Activated naive CD4-positive, alpha-beta T cell treated with anti-CD3 and anti-CD28 coated beads, Interleukin-2, amount 10 ng/mL, durations not matched to agents 7 days and 5 days (primary cell): Measurements from ENCODE around the gene WDR88.
"Not testable (repeated sequence)": the region's sequence is repeated elsewhere in the genome, so short reads cannot be mapped to it uniquely, and the experiment has no call there.

ENCODE experiments used
- CTCF ChIA-PET: fragments of 350-600 bp; sonication (Branson Sonifier 250); formaldehyde crosslinking; loops from one replicate; lab custom pipeline; 2021; ENCODE audit warnings: antibody characterized with exemption; lab: Charles Lee
- DNase-seq: peaks from one replicate; pipeline ENCODE4 v3.0.0-alpha.2; 2020
- H3K27ac Mint-ChIP-seq: one replicate; pipeline ENCODE4 v1.8.0; 2021; ENCODE audit warnings: mild to moderate bottlenecking, moderate library complexity, mixed read lengths
- H3K27me3 Mint-ChIP-seq: one replicate; pipeline ENCODE4 v1.8.0; 2021; ENCODE audit warnings: mild to moderate bottlenecking, mixed read lengths
- H3K36me3 Mint-ChIP-seq: one replicate; pipeline ENCODE4 v1.8.0; 2021; ENCODE audit warnings: mixed read lengths
- H3K4me1 Mint-ChIP-seq: one replicate; pipeline ENCODE4 v1.8.0; 2021; ENCODE audit warnings: mixed read lengths
- H3K4me3 Mint-ChIP-seq: one replicate; pipeline ENCODE4 v1.8.0; 2021; ENCODE audit warnings: mild to moderate bottlenecking, moderate library complexity, mixed read lengths
- H3K9me3 Mint-ChIP-seq: one replicate; pipeline ENCODE4 v1.8.0; 2021; ENCODE audit warnings: mixed read lengths

The WDR88 gene

DNA sequence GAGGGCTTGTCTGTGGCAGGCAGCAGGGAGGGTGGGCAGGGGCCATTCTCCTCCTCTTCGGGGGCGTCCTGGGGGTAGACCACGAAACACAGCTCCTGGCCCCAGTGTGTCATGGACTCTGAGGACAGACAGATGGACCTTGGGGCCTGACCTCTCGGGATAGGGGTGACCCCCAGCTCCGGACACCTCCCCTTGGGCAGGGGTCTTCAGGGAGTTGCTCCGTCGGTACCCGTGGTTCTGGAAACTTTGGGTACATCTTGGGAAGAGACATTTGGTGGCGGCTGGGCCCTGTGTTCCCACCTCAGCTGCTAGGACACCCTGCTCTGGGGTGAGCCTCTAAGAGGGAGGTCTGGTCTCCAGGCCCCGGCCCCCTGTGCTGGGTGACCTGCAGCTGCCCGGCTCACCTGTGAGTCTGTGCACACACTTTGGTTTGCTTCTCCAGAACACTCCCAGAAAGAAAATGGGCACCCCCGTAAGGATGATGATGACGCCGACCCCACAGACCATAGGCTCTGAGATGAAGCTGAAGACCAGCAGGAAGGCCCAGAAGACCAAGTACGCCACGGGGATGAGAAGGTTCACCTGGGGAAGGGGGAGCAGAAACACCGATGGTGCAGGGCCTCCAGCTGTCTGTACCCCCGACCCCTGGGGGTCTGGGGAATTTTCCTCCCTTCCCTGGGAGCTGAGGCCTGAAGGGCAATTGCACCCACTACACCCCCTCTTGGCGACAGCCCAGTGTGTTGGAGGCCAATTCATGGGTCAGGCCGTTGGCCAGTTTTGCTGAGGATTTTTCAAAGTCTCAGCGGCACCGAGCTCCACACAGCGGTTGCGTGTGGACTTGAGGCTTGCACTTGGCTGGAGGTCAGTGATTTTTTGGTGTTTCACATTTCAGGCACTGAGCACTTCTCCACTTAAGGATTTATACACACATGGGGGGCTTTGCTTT, 77.3 kb downstream of the WDR88 start:
- CTCF ChIA-PET = no interaction called here
- H3K4me3 Mint-ChIP-seq = no peak overlapping the region
- H3K27ac Mint-ChIP-seq = no peak overlapping the region
- H3K4me1 Mint-ChIP-seq = no peaks in the 10 kb centered on the region
- no peak for DNase-seq
- no peaks in the 10 kb centered on the region for H3K9me3 Mint-ChIP-seq
- H3K27me3 Mint-ChIP-seq = no peaks in the 10 kb centered on the region
- H3K36me3 Mint-ChIP-seq = no peaks in the 10 kb centered on the region

DNA sequence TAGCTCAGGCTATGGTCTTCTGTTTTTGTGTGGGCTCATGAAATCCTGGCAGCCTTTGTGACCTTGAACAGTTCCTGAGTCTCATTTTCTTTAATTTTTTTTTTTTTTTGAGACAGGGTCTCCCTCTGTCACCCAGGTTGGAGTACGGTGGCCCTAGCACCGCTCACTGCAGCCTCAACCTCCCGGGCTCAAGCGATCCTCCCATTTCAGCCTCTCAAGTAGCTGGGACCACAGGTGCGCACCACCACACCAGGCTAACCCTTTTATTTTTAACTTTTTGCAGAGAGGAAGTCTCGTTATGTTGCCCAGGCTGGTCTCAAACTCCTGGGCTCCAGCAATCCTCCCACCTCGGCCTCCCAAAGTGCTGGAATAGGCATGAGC, 77.9 kb downstream of the WDR88 start:
- H3K27ac Mint-ChIP-seq, H3K4me1 Mint-ChIP-seq, CTCF ChIA-PET, H3K4me3 Mint-ChIP-seq, DNase-seq, H3K9me3 Mint-ChIP-seq, H3K36me3 Mint-ChIP-seq, H3K27me3 Mint-ChIP-seq: not testable (repeated sequence)

DNA sequence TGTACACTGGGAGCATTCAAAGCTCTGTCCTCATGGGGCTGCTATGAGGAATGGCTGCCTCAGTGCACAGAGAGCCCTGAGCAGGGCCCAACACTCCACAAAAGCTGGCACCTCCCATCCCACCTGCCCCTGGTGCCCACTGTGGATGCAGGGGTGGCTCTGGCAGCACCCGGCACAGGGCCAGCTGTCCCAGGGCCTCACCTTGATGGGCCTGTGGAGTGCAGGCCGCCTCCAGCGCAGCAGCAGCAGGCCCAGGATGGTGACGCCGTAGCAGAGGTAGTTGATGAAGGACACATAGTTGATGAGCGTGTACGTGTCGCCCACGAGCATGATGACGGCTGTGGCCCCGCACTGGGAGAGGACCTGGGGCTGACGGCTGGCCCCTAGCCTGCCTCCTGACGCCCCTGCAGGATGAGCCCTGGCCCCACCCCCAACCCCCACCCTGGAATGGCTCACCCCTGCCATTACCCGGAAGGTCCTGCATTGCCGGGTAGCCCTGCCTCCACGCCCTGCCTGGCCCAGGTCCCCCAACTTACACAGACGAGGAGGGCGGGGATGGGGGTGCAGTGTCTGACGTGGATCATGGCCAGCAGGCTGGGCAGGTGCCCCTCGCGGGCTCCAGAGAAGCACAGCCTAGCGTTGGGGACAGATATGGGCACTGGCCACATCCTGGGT, 78.5 kb downstream of the WDR88 start:
- Mint-ChIP-seq H3K27ac (no peak overlapping the region), H3K9me3 (no peaks in the 10 kb centered on the region), H3K4me3 (no peak overlapping the region), H3K36me3 (no peaks in the 10 kb centered on the region), H3K4me1 (no peaks in the 10 kb centered on the region), H3K27me3 (peaks cover 3% of the 10 kb centered on the region)
- CTCF ChIA-PET = no interaction called here
- no peak for DNase-seq

DNA sequence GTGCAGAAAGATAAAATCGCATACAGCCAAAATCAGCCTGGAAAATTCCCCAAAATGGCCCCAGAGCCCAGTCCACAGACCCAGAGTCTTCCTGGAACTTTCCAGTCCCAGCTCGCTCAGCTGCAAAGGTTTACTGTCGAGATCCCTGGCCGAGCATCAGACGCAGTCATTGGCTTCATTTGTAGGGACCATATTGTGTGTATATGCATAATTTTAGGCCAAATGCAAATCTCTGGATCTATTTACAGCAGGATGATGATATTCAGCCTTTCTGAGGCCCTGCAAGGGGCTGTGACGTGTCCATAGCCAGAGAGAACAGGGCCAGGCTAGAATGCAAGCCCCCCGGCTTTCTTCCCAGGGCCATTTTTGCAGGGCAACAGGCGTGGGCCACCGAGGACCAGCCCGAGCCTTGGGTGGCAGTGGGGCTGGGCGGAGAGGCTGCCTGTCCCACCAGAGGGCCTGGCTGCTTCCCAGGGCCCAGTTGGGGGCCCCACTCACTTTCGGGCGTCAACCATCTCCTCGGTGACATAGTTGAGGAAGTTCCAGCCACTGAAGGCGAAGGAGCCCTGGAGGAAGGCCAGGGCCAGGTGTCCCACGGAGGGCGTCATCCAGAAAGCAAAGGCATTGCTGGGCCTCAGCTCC, 80.0 kb downstream of the WDR88 start:
- DNase-seq = no peak
- no peaks in the 10 kb centered on the region for H3K9me3 Mint-ChIP-seq
- no peaks in the 10 kb centered on the region for H3K36me3 Mint-ChIP-seq
- H3K4me1 Mint-ChIP-seq = no peaks in the 10 kb centered on the region
- no peak overlapping the region for H3K4me3 Mint-ChIP-seq
- peaks cover 3% of the 10 kb centered on the region for H3K27me3 Mint-ChIP-seq
- CTCF ChIA-PET = no interaction called here
- no peak overlapping the region for H3K27ac Mint-ChIP-seq

DNA sequence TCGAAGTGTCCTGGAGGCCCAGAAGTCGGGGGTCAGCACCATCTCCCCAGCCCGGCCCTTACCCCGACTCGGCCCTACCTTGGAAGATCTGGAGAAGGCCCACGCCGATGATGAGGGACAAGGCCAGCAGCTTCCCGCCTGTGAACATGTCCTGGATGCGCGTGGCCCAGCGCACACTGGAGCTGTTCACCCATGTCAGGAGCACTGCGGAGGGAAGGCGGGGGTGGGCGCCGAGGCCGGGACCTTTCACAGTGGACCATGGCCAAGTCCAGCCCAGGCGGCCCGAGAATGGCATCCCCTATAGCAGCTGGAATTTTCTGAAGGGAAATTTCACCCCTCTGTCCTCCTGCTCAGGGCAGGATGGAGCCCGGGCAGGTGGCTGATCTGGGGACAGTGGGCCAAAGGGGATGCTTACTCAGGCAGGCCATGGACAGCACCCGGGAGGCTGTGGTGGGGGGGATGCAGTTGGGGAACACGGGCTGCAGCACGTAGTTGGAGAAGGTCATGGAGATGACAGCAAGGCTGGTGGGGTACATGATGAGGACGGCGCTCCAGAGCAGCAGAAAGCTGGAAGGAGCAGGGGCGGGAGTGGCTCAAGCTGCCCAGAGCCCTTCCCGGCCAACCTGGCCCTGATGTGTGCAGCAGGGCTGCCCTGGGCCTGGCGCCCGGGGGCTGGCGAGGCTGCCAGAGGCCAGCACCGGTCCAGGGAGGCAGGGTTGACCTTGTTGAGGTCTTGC, 80.7 kb downstream of the WDR88 start:
- no peaks in the 10 kb centered on the region for H3K4me1 Mint-ChIP-seq
- CTCF ChIA-PET = no interaction called here
- H3K36me3 Mint-ChIP-seq = no peaks in the 10 kb centered on the region
- no peak for DNase-seq
- peaks cover 3% of the 10 kb centered on the region for H3K27me3 Mint-ChIP-seq
- H3K4me3 Mint-ChIP-seq = no peak overlapping the region
- H3K9me3 Mint-ChIP-seq = no peaks in the 10 kb centered on the region
- H3K27ac Mint-ChIP-seq = no peak overlapping the region

DNA sequence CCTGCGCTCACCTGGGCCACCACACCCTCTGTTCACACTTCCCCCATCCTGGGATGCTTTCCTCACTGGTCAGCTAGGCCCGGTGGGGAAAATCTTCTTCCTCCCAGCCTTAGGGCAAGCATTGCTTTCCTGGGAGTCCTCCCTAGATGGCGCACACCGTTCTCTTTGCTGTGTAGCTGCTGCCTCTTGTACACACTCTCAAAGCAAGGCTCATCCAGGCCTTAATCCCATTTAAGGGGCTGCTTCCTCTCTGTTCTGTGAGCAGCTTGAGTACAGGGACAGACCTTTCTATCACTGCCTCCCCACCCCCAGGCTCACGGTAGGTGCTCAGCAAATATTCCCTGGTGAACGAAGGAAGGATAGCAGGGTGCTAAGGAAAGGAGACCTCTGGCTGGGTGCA, 82.7 kb downstream of the WDR88 start:
- no peaks in the 10 kb centered on the region for H3K36me3 Mint-ChIP-seq
- H3K4me1 Mint-ChIP-seq = no peaks in the 10 kb centered on the region
- CTCF ChIA-PET = no interaction called here
- no peak overlapping the region for H3K4me3 Mint-ChIP-seq
- no peak for DNase-seq
- no peaks in the 10 kb centered on the region for H3K9me3 Mint-ChIP-seq
- no peak overlapping the region for H3K27ac Mint-ChIP-seq
- peaks cover 3% of the 10 kb centered on the region for H3K27me3 Mint-ChIP-seq

DNA sequence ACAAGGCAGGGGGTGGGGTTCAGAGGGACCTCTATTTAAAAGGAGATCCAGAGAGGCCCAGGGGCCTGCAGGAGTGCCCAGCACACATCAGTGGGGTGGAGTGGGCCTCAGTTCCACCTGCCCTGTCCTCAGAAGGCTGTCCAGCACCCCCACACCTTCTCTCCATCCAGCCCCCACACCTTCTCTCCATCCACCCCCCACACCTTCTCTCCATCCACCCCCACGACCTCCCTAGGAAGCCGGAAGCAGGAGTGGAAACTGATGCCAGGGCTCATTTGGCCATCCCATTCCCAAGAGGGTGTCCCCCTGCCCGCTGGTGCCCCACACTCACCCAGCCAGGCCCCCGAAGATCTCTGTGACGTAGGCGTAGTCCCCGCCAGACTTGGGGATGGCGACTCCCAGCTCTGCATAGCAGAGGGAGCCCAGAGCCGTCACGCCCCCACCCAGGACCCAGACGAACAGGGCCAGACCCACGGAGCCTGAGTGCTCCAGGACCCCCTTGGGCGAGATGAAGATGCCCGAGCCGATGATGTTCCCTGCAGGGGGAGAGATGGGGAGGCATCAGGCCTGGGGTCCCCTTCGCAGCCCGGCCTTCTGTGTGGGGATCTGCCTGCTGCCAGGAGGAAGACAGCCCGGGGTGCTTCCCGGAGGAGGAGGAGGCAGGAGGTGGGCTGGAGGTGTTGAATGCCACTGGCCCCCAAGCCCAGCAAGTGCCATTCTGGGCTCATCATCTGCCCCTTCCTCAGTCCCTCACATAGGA, 83.7 kb downstream of the WDR88 start:
- Mint-ChIP-seq H3K27ac (no peak overlapping the region), H3K27me3 (peaks cover 3% of the 10 kb centered on the region), H3K4me1 (no peaks in the 10 kb centered on the region), H3K36me3 (no peaks in the 10 kb centered on the region), H3K4me3 (no peak overlapping the region), H3K9me3 (no peaks in the 10 kb centered on the region)
- no peak for DNase-seq
- CTCF ChIA-PET = no interaction called here

DNA sequence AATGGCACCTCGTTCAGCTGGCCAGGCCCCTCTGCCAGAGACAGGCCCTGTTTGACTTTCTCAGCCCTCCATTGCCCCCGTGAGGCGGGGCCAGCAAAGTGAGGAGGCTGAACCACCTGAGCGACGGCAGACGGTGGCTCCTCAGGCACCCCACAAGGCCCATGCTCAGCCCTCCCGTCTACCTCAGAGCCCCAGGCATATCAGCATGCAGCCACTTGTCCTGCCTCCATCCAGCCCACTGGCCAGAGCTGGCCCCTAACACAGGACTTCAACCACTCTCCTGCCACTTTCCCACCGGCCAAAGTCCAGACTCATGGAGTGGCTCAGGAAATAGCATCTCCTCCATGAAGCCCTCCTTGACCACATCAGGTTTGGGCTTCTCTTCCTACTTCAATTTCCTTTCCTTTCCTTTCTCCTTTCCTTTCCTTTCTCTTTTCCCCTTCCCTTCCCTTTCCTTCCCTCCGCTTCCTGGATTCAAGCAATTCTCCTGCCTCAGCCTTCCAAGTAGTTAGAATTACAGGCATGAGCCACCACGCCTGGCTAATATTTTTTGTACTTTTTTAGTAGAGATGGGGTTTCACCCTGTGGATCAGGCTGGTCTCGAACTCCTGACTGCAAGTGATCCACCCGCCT, 84.4 kb downstream of the WDR88 start:
- H3K4me1 Mint-ChIP-seq = no peaks in the 10 kb centered on the region
- H3K36me3 Mint-ChIP-seq = no peaks in the 10 kb centered on the region
- H3K27me3 Mint-ChIP-seq = peaks cover 8% of the 10 kb centered on the region
- DNase-seq = no peak
- CTCF ChIA-PET = no interaction called here
- no peak overlapping the region for H3K27ac Mint-ChIP-seq
- H3K4me3 Mint-ChIP-seq = no peak overlapping the region
- no peaks in the 10 kb centered on the region for H3K9me3 Mint-ChIP-seq

DNA sequence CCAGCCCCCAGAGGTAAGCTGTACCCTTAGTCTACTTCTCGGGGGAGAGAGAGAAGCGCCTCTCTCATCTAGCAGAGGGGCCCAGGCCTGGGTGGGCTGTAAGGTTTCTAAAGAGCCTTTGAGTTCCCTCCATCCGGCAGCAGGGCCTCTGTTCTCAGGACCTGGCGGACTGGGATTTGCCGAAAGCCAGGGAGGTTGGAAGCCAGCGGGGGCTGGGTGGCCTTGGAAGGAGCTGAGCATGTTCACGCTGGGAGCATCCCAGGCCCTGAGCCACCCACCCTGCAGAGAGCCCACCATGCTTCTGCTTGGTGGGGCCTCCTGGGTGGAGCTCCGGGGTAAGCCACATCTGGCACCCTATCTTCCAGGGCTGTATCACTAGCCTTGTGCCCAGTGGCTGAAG, 86.0 kb downstream of the WDR88 start:
- H3K4me3 Mint-ChIP-seq = no peak overlapping the region
- no peaks in the 10 kb centered on the region for H3K36me3 Mint-ChIP-seq
- DNase-seq = no peak
- H3K27me3 Mint-ChIP-seq = peaks cover 22% of the 10 kb centered on the region
- H3K27ac Mint-ChIP-seq = no peak overlapping the region
- H3K9me3 Mint-ChIP-seq = no peaks in the 10 kb centered on the region
- CTCF ChIA-PET = no interaction called here
- no peaks in the 10 kb centered on the region for H3K4me1 Mint-ChIP-seq

DNA sequence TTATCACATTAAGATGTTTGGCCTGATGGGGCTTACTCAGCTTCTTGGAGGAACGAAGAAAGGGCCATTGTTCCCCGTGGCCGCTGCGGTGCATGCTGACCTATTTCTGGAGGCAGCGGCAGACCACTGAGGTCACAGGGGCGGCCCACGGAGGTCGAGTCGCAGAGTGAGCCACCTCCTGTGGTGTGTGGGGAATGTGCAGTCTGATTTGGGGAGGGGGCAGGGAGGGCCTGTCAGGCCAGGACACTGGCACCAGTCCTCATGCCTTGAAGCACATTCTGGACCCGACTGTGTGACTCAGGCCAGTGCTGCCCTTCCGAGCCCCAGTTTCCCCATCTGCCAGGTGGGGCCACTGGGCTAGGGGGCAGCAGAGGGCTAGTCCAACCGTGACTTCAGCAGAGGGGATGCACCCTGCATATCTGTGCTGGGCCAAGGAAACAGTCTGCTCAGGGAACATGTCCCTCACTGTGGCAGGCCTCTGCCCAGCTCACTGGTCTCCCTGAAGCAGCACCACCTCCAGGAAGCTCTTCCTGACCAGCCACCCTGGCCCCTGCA, 87.4 kb downstream of the WDR88 start:
- Mint-ChIP-seq H3K4me3 (no peak overlapping the region), H3K9me3 (no peaks in the 10 kb centered on the region), H3K27ac (peak overlapping the region; percentile 67), H3K27me3 (peaks cover 36% of the 10 kb centered on the region), H3K4me1 (no peaks in the 10 kb centered on the region), H3K36me3 (no peaks in the 10 kb centered on the region)
- no peak for DNase-seq
- CTCF ChIA-PET = no interaction called here

DNA sequence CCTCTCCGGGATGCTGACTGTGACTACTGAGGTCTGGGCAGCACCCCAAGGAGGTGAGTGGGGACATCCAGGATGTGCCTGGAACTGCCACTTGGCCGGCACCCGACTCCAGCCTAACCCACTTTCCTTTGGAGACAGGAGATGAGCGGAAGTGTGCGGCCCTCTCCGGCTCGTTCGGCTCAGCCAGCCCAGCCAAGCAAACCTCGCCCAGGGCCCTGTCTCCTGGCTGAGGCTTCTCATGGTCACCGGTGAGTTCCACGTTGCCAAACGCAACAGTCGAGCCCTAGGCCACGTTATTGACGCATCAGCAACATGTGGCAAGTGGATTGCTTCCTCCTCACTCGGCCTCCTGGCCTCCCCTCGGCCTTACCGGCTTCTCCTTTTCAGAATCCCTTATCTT, 88.2 kb downstream of the WDR88 start:
- no peak for DNase-seq
- H3K36me3 Mint-ChIP-seq = no peaks in the 10 kb centered on the region
- CTCF ChIA-PET = no interaction called here
- H3K27me3 Mint-ChIP-seq = peaks cover 41% of the 10 kb centered on the region
- no peak overlapping the region for H3K27ac Mint-ChIP-seq
- H3K4me3 Mint-ChIP-seq = no peak overlapping the region
- no peaks in the 10 kb centered on the region for H3K9me3 Mint-ChIP-seq
- H3K4me1 Mint-ChIP-seq = no peaks in the 10 kb centered on the region

DNA sequence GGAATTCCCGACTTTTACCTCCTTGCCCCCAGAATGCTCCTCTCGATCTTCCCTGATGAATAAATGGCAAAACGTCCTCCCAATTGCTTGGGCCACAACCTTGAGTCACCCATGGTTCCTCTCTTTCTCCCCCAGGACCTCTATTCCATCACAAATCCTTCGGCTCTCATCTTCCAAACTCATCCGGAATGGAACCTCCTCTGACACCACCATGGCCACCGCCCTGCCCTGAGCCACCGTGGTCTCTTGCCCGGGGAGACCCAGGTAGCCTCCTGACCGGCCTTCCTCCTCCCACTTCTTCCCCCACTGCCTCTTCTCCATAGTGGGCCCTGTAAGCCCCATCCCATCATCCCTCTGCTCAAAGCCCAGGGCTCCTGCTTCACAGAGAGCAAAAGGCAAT, 88.8 kb downstream of the WDR88 start:
- DNase-seq = no peak
- H3K9me3 Mint-ChIP-seq = no peaks in the 10 kb centered on the region
- H3K4me1 Mint-ChIP-seq = no peaks in the 10 kb centered on the region
- peaks cover 45% of the 10 kb centered on the region for H3K27me3 Mint-ChIP-seq
- CTCF ChIA-PET = no interaction called here
- no peaks in the 10 kb centered on the region for H3K36me3 Mint-ChIP-seq
- no peak overlapping the region for H3K4me3 Mint-ChIP-seq
- no peak overlapping the region for H3K27ac Mint-ChIP-seq

DNA sequence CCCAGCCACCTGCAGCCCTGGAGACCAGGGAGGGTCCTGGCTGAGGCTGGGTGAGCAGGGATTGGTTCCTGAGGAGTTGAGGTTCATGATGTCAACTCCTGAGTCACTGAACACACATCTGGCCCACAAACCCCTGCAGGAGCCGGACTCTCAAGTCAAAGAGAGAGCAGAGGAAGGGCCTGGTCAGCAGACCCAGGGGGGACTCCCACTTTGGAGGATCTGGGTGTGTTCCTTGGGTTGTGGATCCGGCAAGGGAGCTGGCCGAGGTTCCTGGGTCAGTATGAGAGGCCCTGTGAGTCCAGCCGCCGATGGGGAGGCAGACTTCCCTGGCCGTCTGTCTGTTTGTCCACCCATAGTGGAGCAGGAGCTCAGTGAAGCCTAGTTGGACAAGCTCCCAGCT, 89.7 kb downstream of the WDR88 start:
- Mint-ChIP-seq H3K36me3 (no peaks in the 10 kb centered on the region), H3K4me1 (peaks cover 5% of the 10 kb centered on the region), H3K9me3 (peaks cover 2% of the 10 kb centered on the region), H3K4me3 (no peak overlapping the region), H3K27ac (no peak overlapping the region), H3K27me3 (peaks cover 54% of the 10 kb centered on the region)
- CTCF ChIA-PET = no interaction called here
- DNase-seq = no peak
